ENCODE data around the gene MYL5. TPM values are rescaled to one million over a fixed set of nuclear protein-coding genes. Genes with fewer than 3 reads are reported as not detected.

The MYL5 gene
- total RNA-seq, 1 experiment from 2014 or later, result 50.5 TPM

GRCh38 chr4:653831-654502, 20.4 kb upstream of the MYL5 start:
- Histone ChIP-seq H3K9me2 (replicated peaks; ENCODE audit: insufficient read depth, low read length) (no peaks in the 10 kb centered on the region), H4K20me1 (ENCODE audit: insufficient read depth, low read depth, low read length) (no peaks in the 10 kb centered on the region), H3K4me1 (ENCODE audit: low read length) (no peaks in the 10 kb centered on the region), H3K9ac (ENCODE audit: low read length) (no peak overlapping the region), H3K27ac (ENCODE audit: low read length) (no peak overlapping the region), H3K27me3 (ENCODE audit: low read length) (no peaks in the 10 kb centered on the region), H3K4me2 (ENCODE audit: low read depth, low read length, poor library complexity, severe bottlenecking) (no peak overlapping the region), H2AFZ (ENCODE audit: low read length) (no peak overlapping the region), H3K36me3 (ENCODE audit: insufficient read depth, low read length) (no peaks in the 10 kb centered on the region), H3K4me3 (ENCODE audit: low read length) (no peak overlapping the region), H3K9me3 (ENCODE audit: low read length) (no peaks in the 10 kb centered on the region), H3K79me2 (ENCODE audit: low read length) (no peaks in the 10 kb centered on the region)
- no peak for DNase-seq

DNA sequence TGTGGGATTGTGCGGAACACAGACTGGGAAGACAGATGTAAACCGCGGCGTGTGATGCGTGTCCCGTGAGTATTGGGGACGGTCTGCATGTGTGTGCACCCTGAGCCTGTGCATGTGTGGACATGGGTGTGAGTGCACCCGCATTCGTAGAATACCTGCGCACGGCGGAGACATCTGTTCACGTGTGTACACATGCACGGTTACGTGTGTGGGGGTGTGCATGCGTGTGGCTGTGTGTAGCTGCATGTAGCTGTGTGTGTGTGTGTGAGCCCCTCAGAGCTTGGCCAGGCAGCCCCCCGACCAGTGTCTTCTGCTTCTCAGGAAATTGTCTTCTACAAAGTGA, 19.9 kb upstream of the MYL5 start:
- H3K4me2 ChIP-seq (ENCODE audit: low read depth, low read length, poor library complexity, severe bottlenecking), result no peak overlapping the region
- H3K9me3 ChIP-seq (ENCODE audit: low read length), result no peaks in the 10 kb centered on the region
- no peaks in the 10 kb centered on the region for H3K27me3 ChIP-seq (ENCODE audit: low read length)
- no peak for DNase-seq
- H3K27ac ChIP-seq (ENCODE audit: low read length), result no peak overlapping the region
- H3K9ac ChIP-seq (ENCODE audit: low read length), result no peak overlapping the region
- no peaks in the 10 kb centered on the region for H3K4me1 ChIP-seq (ENCODE audit: low read length)
- no peaks in the 10 kb centered on the region for H3K36me3 ChIP-seq (ENCODE audit: insufficient read depth, low read length)
- no peaks in the 10 kb centered on the region for H3K79me2 ChIP-seq (ENCODE audit: low read length)
- H2AFZ ChIP-seq (ENCODE audit: low read length), result no peak overlapping the region
- no peak overlapping the region for H3K4me3 ChIP-seq (ENCODE audit: low read length)
- H3K9me2 ChIP-seq (replicated peaks; ENCODE audit: insufficient read depth, low read length), result no peaks in the 10 kb centered on the region
- no peaks in the 10 kb centered on the region for H4K20me1 ChIP-seq (ENCODE audit: insufficient read depth, low read depth, low read length)

DNA sequence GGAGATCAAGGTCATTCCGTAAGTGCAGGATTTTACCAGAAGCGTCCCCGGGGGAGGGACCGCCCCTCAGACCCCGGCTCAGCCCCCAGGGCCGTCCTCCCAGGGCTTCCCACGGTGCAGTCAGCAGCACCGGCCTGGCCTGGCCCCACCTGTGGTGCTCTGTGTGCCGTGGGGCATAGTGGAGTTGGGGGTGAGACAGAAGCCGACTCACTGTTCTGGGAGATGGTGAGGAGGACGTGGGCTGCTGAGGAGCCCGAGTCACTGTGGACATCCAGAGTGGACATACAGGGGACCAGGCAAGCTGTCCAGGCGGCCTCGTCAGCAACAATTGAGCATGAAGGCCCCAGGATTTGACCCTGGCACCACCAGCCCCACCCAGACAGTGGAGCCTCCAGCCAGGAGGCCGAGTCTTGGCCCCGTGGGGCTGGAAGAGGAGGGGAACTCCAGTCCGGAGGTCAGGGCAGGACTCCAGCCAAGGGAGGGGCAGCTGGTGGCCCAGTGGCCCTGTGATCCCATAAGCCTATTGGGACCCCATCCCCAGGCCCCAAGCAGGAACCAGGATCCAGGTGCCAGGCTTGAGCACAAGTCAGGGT, 19.4 kb upstream of the MYL5 start:
- H3K9ac ChIP-seq (ENCODE audit: low read length), result no peak overlapping the region
- no peaks in the 10 kb centered on the region for H3K9me3 ChIP-seq (ENCODE audit: low read length)
- H3K27me3 ChIP-seq (ENCODE audit: low read length), result no peaks in the 10 kb centered on the region
- H3K79me2 ChIP-seq (ENCODE audit: low read length), result no peaks in the 10 kb centered on the region
- H3K36me3 ChIP-seq (ENCODE audit: insufficient read depth, low read length), result no peaks in the 10 kb centered on the region
- H3K4me1 ChIP-seq (ENCODE audit: low read length), result no peaks in the 10 kb centered on the region
- H3K27ac ChIP-seq (ENCODE audit: low read length), result no peak overlapping the region
- DNase-seq, result no peak
- H3K9me2 ChIP-seq (replicated peaks; ENCODE audit: insufficient read depth, low read length), result no peaks in the 10 kb centered on the region
- H2AFZ ChIP-seq (ENCODE audit: low read length), result no peak overlapping the region
- H3K4me2 ChIP-seq (ENCODE audit: low read depth, low read length, poor library complexity, severe bottlenecking), result no peak overlapping the region
- no peaks in the 10 kb centered on the region for H4K20me1 ChIP-seq (ENCODE audit: insufficient read depth, low read depth, low read length)
- H3K4me3 ChIP-seq (ENCODE audit: low read length), result no peak overlapping the region

GRCh38 chr4:655464-656151, 18.7 kb upstream of the MYL5 start:
- DNase-seq, result no peak
- no peak overlapping the region for H3K9ac ChIP-seq (ENCODE audit: low read length)
- H3K79me2 ChIP-seq (ENCODE audit: low read length), result no peaks in the 10 kb centered on the region

DNA sequence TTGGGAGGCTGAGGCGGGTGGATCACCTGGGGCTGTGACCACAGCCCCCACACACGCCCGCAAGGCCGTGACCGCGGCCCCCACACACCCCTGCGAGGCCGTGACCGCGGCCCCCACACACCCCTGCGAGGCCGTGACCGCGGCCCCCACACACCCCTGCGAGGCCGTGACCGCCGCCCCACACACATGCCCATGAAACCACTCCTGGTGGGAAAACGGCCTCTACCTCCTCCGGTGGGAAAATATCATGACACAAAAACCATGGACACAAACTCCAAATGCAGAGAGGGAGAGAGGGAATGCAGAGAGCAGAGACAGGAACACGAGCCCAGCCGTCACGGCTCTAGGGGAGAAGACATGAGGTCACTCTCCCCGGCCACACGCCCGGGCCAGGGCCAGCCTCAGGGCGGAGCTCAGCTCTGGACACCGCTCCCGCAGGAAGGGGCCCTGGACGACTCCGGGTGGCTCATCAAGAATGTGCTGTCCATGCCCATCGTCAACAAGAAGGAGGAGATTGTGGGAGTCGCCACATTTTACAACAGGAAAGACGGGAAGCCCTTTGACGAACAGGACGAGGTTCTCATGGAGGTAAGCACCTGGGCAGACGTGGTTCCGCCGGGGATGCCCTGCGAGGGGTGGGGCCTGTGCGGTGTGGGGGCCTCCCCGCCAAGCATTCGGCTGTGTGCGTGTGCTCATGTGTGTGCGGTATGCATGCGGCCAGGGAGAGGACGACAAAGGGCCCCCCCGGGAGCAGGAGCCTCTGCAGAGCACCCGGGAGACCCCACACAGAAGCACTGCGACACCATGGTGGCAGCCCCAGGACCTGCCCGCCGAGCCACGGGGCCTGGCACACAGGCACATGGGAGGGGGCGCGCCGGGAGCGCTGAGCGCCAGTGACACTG, 17.7 kb upstream of the MYL5 start:
- Histone ChIP-seq H3K9me3 (ENCODE audit: low read length) (no peaks in the 10 kb centered on the region), H3K4me1 (ENCODE audit: low read length) (no peaks in the 10 kb centered on the region), H3K9me2 (replicated peaks; ENCODE audit: insufficient read depth, low read length) (no peaks in the 10 kb centered on the region), H3K27me3 (ENCODE audit: low read length) (no peaks in the 10 kb centered on the region), H2AFZ (ENCODE audit: low read length) (no peak overlapping the region), H3K4me2 (ENCODE audit: low read depth, low read length, poor library complexity, severe bottlenecking) (no peak overlapping the region), H3K4me3 (ENCODE audit: low read length) (no peak overlapping the region), H3K79me2 (ENCODE audit: low read length) (no peaks in the 10 kb centered on the region), H3K36me3 (ENCODE audit: insufficient read depth, low read length) (no peaks in the 10 kb centered on the region), H3K9ac (ENCODE audit: low read length) (no peak overlapping the region), H3K27ac (ENCODE audit: low read length) (no peak overlapping the region), H4K20me1 (ENCODE audit: insufficient read depth, low read depth, low read length) (no peaks in the 10 kb centered on the region)
- no peak for DNase-seq

More at GRCh38 chr4:655464-656151, 18.7 kb upstream of the MYL5 start:
- Histone ChIP-seq H4K20me1 (ENCODE audit: insufficient read depth, low read depth, low read length) (no peaks in the 10 kb centered on the region), H3K4me3 (ENCODE audit: low read length) (no peak overlapping the region), H3K9me3 (ENCODE audit: low read length) (no peaks in the 10 kb centered on the region), H3K4me2 (ENCODE audit: low read depth, low read length, poor library complexity, severe bottlenecking) (no peak overlapping the region), H3K9me2 (replicated peaks; ENCODE audit: insufficient read depth, low read length) (no peaks in the 10 kb centered on the region), H3K4me1 (ENCODE audit: low read length) (no peaks in the 10 kb centered on the region), H3K27me3 (ENCODE audit: low read length) (no peaks in the 10 kb centered on the region), H3K36me3 (ENCODE audit: insufficient read depth, low read length) (no peaks in the 10 kb centered on the region), H2AFZ (ENCODE audit: low read length) (no peak overlapping the region), H3K27ac (ENCODE audit: low read length) (no peak overlapping the region)

GRCh38 chr4:657338-657833, 17.0 kb upstream of the MYL5 start:
- no peaks in the 10 kb centered on the region for H3K27me3 ChIP-seq (ENCODE audit: low read length)

DNA sequence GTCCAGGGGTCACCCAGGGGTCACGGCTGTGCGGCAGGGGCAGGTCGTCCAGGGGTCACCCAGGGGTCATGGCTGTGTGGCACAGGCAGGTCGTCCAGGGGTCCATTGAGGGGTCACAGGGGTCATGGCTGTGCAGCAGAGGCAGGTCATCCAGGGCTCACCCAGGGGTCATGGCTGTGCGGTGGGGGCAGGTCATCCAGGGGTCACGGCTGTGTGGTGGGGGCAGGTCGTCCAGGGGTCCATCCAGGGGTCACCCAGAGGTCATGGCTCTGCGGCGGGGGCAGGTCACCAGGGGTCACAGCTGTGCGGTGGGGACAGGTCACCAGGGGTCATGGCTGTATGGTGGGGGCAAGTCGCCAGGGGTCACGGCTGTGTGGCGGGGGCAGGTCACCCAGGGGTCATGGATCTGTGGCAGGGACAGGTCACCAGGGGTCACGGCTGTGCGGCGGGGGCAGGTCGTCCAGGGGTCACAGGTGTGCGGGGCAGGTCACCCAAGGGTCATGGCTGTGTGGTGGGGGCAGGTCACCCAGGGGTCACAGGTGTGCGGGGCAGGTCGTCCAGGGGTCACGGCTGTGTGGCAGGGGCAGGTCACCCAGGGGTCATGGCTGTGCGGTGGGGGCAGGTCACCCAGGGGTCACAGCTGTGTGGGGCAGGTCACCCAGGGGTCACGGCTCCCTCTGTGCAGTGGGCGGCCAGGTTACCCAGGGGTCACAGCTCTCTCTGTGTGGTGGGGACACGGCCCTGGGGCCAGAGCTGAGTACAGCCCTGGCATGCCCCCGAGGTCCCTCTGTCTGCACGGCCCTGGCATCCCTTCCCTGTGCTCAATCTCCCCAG, 16.3 kb upstream of the MYL5 start:
- H2AFZ ChIP-seq (ENCODE audit: low read length), result no peak overlapping the region
- H3K4me1 ChIP-seq (ENCODE audit: low read length), result no peaks in the 10 kb centered on the region
- H3K79me2 ChIP-seq (ENCODE audit: low read length), result no peaks in the 10 kb centered on the region

More at GRCh38 chr4:657338-657833, 17.0 kb upstream of the MYL5 start:
- no peak overlapping the region for H3K4me3 ChIP-seq (ENCODE audit: low read length)
- no peak overlapping the region for H3K9ac ChIP-seq (ENCODE audit: low read length)
- no peaks in the 10 kb centered on the region for H3K9me3 ChIP-seq (ENCODE audit: low read length)
- no peaks in the 10 kb centered on the region for H3K9me2 ChIP-seq (replicated peaks; ENCODE audit: insufficient read depth, low read length)
- no peaks in the 10 kb centered on the region for H3K4me1 ChIP-seq (ENCODE audit: low read length)
- DNase-seq, result no peak
- H2AFZ ChIP-seq (ENCODE audit: low read length), result no peak overlapping the region
- H3K36me3 ChIP-seq (ENCODE audit: insufficient read depth, low read length), result no peaks in the 10 kb centered on the region
- no peak overlapping the region for H3K4me2 ChIP-seq (ENCODE audit: low read depth, low read length, poor library complexity, severe bottlenecking)
- no peaks in the 10 kb centered on the region for H4K20me1 ChIP-seq (ENCODE audit: insufficient read depth, low read depth, low read length)
- H3K79me2 ChIP-seq (ENCODE audit: low read length), result no peaks in the 10 kb centered on the region
- H3K27ac ChIP-seq (ENCODE audit: low read length), result no peak overlapping the region

More for the DNA sequence above, 16.3 kb upstream of the MYL5 start:
- Histone ChIP-seq H4K20me1 (ENCODE audit: insufficient read depth, low read depth, low read length) (no peaks in the 10 kb centered on the region), H3K36me3 (ENCODE audit: insufficient read depth, low read length) (no peaks in the 10 kb centered on the region), H3K27ac (ENCODE audit: low read length) (no peak overlapping the region), H3K27me3 (ENCODE audit: low read length) (no peaks in the 10 kb centered on the region), H3K9me2 (replicated peaks; ENCODE audit: insufficient read depth, low read length) (no peaks in the 10 kb centered on the region), H3K4me3 (ENCODE audit: low read length) (no peak overlapping the region), H3K9ac (ENCODE audit: low read length) (no peak overlapping the region), H3K9me3 (ENCODE audit: low read length) (no peaks in the 10 kb centered on the region), H3K4me2 (ENCODE audit: low read depth, low read length, poor library complexity, severe bottlenecking) (no peak overlapping the region)
- no peak for DNase-seq
